Ascending aorta (tissue), 2 donors: ENCODE data around the gene CCN6. TPM values are rescaled to one million over a fixed set of nuclear protein-coding genes. Genes with fewer than 3 reads are reported as not detected.

ENCODE experiments used
- DNase-seq, 2 donors: peaks; one replicate each; pipeline ENCODE4 v3.0.0-alpha.2; 2019; ENCODE audit warnings: low spot score in 2 of 2
- H3K27ac ChIP-seq, 2 donors: fragments of 200-600 bp; sonication (generic); one replicate each; pipeline ENCODE4 v1.5.1; 2016 to 2017; ENCODE audit warnings: mild to moderate bottlenecking in 1 of 2
- H3K27me3 ChIP-seq: fragments of 200-600 bp; sonication (generic); one replicate; pipeline ENCODE4 v1.5.1; 2017
- H3K36me3 ChIP-seq, 2 donors: fragments of 200-600 bp; sonication (generic); one replicate each; pipeline ENCODE4 v1.5.1; 2016
- H3K4me1 ChIP-seq, 2 donors: fragments of 200-600 bp; sonication (generic); one replicate each; pipeline ENCODE4 v1.5.1; 2016 to 2017; ENCODE audit warnings: mild to moderate bottlenecking in 1 of 2
- H3K4me3 ChIP-seq, 2 donors: fragments of 200-600 bp; sonication (generic); one replicate each; pipeline ENCODE4 v1.5.1; 2016 to 2017; ENCODE audit warnings: mild to moderate bottlenecking in 1 of 2
- H3K9me3 ChIP-seq, 2 donors: fragments of 200-600 bp; sonication (generic); one replicate each; pipeline ENCODE4 v1.5.1; 2016
- intact Hi-C: fragments of 100-400 bp; cut with DNase I; formaldehyde crosslinking; loops from one replicate; pipeline ENCODE4 v1.15.1; 2023
- total RNA-seq: library from RNA; depleted of rRNA; stranded (reverse); fragments of >200 nt; gene quantifications from one replicate; pipeline ENCODE4 v1.1.0, GENCODE V29; 2016
- TF ChIP-seq, protein P1 (sequence below), 3 experiments: fragments of 200-600 bp in 2 of 3; fragments of 450-650 bp in 1 of 3; sonication (generic) in 2 of 3; IDR thresholded peaks; one replicate each; pipeline ENCODE4 v1.5.1; 2016 to 2019; ENCODE audit warnings: antibody characterized with exemption in 3 of 3, mild to moderate bottlenecking in 1 of 3, moderate library complexity in 1 of 3

The CCN6 gene
- total RNA-seq, 1 donor from 2014 or later: not detected

DNA sequence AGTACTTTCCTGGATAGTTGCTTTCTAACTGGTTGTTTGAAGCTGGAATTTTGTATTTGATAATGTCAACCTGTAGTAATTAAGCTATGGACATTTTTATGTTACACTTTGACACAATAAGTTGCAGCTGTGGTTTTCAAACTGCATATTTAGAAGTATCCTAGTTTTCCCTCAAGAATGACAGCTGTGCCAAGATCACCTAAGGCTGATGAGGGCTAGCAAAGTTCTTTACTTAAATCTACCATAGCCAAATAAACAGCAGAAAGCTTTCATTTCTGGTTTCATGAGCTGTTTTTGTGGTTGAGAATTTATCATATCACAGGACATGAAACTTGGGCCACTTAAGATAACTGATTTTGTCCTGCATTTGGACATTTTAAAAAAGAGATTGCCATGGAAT lies 64.1 kb downstream of the CCN6 start:
- TF ChIP-seq, protein P1, sequence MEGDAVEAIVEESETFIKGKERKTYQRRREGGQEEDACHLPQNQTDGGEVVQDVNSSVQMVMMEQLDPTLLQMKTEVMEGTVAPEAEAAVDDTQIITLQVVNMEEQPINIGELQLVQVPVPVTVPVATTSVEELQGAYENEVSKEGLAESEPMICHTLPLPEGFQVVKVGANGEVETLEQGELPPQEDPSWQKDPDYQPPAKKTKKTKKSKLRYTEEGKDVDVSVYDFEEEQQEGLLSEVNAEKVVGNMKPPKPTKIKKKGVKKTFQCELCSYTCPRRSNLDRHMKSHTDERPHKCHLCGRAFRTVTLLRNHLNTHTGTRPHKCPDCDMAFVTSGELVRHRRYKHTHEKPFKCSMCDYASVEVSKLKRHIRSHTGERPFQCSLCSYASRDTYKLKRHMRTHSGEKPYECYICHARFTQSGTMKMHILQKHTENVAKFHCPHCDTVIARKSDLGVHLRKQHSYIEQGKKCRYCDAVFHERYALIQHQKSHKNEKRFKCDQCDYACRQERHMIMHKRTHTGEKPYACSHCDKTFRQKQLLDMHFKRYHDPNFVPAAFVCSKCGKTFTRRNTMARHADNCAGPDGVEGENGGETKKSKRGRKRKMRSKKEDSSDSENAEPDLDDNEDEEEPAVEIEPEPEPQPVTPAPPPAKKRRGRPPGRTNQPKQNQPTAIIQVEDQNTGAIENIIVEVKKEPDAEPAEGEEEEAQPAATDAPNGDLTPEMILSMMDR (IDR thresholded peaks at IDR 0.05): no peak
- Histone ChIP-seq H3K9me3 (no peaks in the 10 kb centered on the region), H3K4me3 (no peak overlapping the region), H3K27ac (no peak overlapping the region), H3K4me1 (no peaks in the 10 kb centered on the region), H3K36me3 (peaks cover 0 to 30% of the 10 kb centered on the region in 2 donors), H3K27me3 (no peaks in the 10 kb centered on the region)
- no peak for DNase-seq
- intact Hi-C loops: no loop called here

Other genes starting within 250 kb of the CCN6 start
- gene FYN, start 180.7 kb upstream of the CCN6 start, total RNA-seq: 141 TPM
- 6.0 TPM for gene TUBE1, start 33.4 kb downstream of the CCN6 start, total RNA-seq
- 5.5 TPM for gene FAM229B, start 33.5 kb downstream of the CCN6 start, total RNA-seq
- gene LAMA4, start 200.5 kb downstream of the CCN6 start, total RNA-seq: 49.0 TPM